HCT116 (cell line): Measurements from ENCODE around the gene ERC1. TPM values are rescaled to one million over a fixed set of nuclear protein-coding genes. Genes with fewer than 3 reads are reported as not detected.
"Not testable (repeated sequence)": the region's sequence is repeated elsewhere in the genome, so short reads cannot be mapped to it uniquely, and the experiment has no call there.

Source experiments
- ATAC-seq: fragments of 200-7000 bp; cut with Tn5 transposase; 2 replicates; pipeline ENCODE4 v1.9.1; 2020; ENCODE audit warnings: mild to moderate bottlenecking, moderate library complexity
- BruUV-seq: library from RNA; stranded (reverse); fragments of 400-500 nt; replicated peaks from 2 replicates; lab custom pipeline; 2021; lab: Mats Ljungman, UMichigan
- CTCF ChIA-PET: fragments of 300-600 bp; sonication (Branson Sonifier 250); formaldehyde crosslinking; loops from one replicate; lab custom pipeline; 2021; ENCODE audit warnings: antibody characterized with exemption; lab: Charles Lee
- POLR2A ChIA-PET: fragments of 300-600, 350-600 bp; sonication (Branson Sonifier 250); formaldehyde crosslinking; loops from one replicate; lab custom pipeline; 2021; ENCODE audit warnings: antibody characterized with exemption; lab: Charles Lee
- RAD21 ChIA-PET, 2 experiments: fragments of 300-600 bp; sonication (Branson Sonifier 250); formaldehyde crosslinking; loops; one replicate each; lab custom pipeline; 2023; ENCODE audit warnings: low total read pairs in 2 of 2; ENCODE audit not compliant: uncharacterized antibody in 2 of 2, unreplicated experiment in 2 of 2, low non-redundant PET in 1 of 2; lab: Charles Lee
- DNase-seq: peaks from one replicate; pipeline ENCODE4 v3.0.0-alpha.2; 2010; ENCODE audit warnings: low read depth, low spot score
- H2AFZ ChIP-seq: fragments of 200-600 bp; shearing (Covaris generic), sonication (generic); 2 replicates; pipeline ENCODE4 v1.6.1; 2017; ENCODE audit warnings: low read depth, mixed run types, mixed read lengths, antibody characterized with exemption, low read length; ENCODE audit not compliant: poor library complexity, severe bottlenecking
- H3K27ac ChIP-seq: 2 replicates; pipeline ENCODE4 v1.5.1; 2012; ENCODE audit warnings: low read depth, low read length
- H3K27me3 ChIP-seq: fragments of 200-600 bp; sonication (generic); 2 replicates; pipeline ENCODE4 v1.6.1; 2016; ENCODE audit warnings: mixed run types, low read length, mixed read lengths; ENCODE audit not compliant: insufficient read depth
- H3K36me3 ChIP-seq, 2 experiments: fragments of 200-500 bp in 1 of 2; fragments of 200-600 bp in 1 of 2; sonication (Bioruptor generic) in 1 of 2; sonication (generic) in 1 of 2; 2 replicates each; pipeline versions ENCODE4 v1.5.1 to v1.6.1; 2014 to 2016; ENCODE audit warnings: low read length in 2 of 2, inconsistent platforms in 1 of 2, mixed read lengths in 1 of 2, mixed run types in 1 of 2; ENCODE audit not compliant: insufficient read depth in 2 of 2, control insufficient read depth in 1 of 2
- H3K4me1 ChIP-seq, 2 experiments: fragments of 200-600 bp in 1 of 2; sonication (generic) in 1 of 2; 2 replicates each; pipeline versions ENCODE4 v1.5.1 to v1.6.1; 2012 to 2017; ENCODE audit warnings: low read length in 2 of 2, inconsistent platforms in 1 of 2, mild to moderate bottlenecking in 1 of 2, mixed read lengths in 1 of 2, mixed run types in 1 of 2, moderate library complexity in 1 of 2; ENCODE audit not compliant: insufficient read depth in 2 of 2, control insufficient read depth in 1 of 2
- H3K4me2 ChIP-seq: fragments of 200-600 bp; sonication (generic); 2 replicates; pipeline ENCODE4 v1.6.1; 2017; ENCODE audit warnings: mixed run types, low read length, mixed read lengths
- H3K4me3 ChIP-seq, 2 experiments: fragments of 200-600 bp in 1 of 2; sonication (generic) in 1 of 2; replicated peaks in 1 of 2; 2 replicates each; pipeline ENCODE4 v1.5.1; 2011 to 2016; ENCODE audit warnings: low read length in 2 of 2, control low read depth in 1 of 2, low read depth in 1 of 2, mild to moderate bottlenecking in 1 of 2, mixed read lengths in 1 of 2, mixed run types in 1 of 2
- H3K79me2 ChIP-seq: fragments of 200-600 bp; sonication (generic); 2 replicates; pipeline ENCODE4 v1.6.1; 2017; ENCODE audit warnings: mild to moderate bottlenecking, mixed run types, low read length, moderate library complexity, mixed read lengths; ENCODE audit not compliant: insufficient read depth
- H3K9ac ChIP-seq: fragments of 200-600 bp; sonication (generic); 2 replicates; pipeline ENCODE4 v1.6.1; 2016; ENCODE audit warnings: low read length, mixed read lengths
- H3K9me2 ChIP-seq: fragments of 200-600 bp; sonication (generic), shearing (Covaris generic); 2 replicates; pipeline ENCODE4 v1.6.1; 2017; ENCODE audit warnings: mixed run types, mild to moderate bottlenecking, moderate library complexity; ENCODE audit not compliant: insufficient read depth
- H3K9me3 ChIP-seq, 2 experiments: fragments of 200-500 bp in 1 of 2; fragments of 200-600 bp in 1 of 2; sonication (Bioruptor generic) in 1 of 2; sonication (generic) in 1 of 2; 2 replicates each; pipeline ENCODE4 v1.6.1; 2014 to 2017; ENCODE audit warnings: low read length in 2 of 2, mixed read lengths in 2 of 2, inconsistent platforms in 1 of 2, low read depth in 1 of 2, mild to moderate bottlenecking in 1 of 2, mixed run types in 1 of 2, moderate library complexity in 1 of 2; ENCODE audit not compliant: control insufficient read depth in 1 of 2, insufficient read depth in 1 of 2
- H4K20me1 ChIP-seq: fragments of 200-600 bp; sonication (generic), shearing (Covaris generic); 2 replicates; pipeline ENCODE4 v1.6.1; 2017; ENCODE audit warnings: mixed run types, mild to moderate bottlenecking, moderate library complexity; ENCODE audit not compliant: insufficient read depth
- CTCF ChIP-seq, 3 experiments: fragments of 200-600 bp in 1 of 3; sonication (generic) in 1 of 3; IDR thresholded peaks in 2 of 3; conservative IDR thresholded peaks in 1 of 3; 2 replicates each; pipeline ENCODE4 v1.5.1; 2012 to 2017; ENCODE audit warnings: low read depth in 2 of 3, low read length in 2 of 3, antibody characterized with exemption in 1 of 3, borderline replicate concordance in 1 of 3, control low read depth in 1 of 3, mild to moderate bottlenecking in 1 of 3, mixed read lengths in 1 of 3, mixed run types in 1 of 3, moderate library complexity in 1 of 3; ENCODE audit not compliant: insufficient read depth in 1 of 3
- ELF1 ChIP-seq: IDR thresholded peaks from 2 replicates; pipeline ENCODE4 v1.6.1; 2012; ENCODE audit warnings: low read depth, borderline replicate concordance
- EZH2 ChIP-seq: fragments of 200-600 bp; sonication (generic); IDR thresholded peaks from 2 replicates; pipeline ENCODE4 v1.6.1; 2017; ENCODE audit warnings: antibody characterized with exemption, mixed run types
- EZH2phosphoT487 ChIP-seq: fragments of 200-600 bp; IDR thresholded peaks from 2 replicates; pipeline ENCODE4 v1.6.1; 2018; ENCODE audit warnings: antibody characterized with exemption, borderline replicate concordance
- POLR2A ChIP-seq: IDR thresholded peaks from 2 replicates; pipeline ENCODE4 v1.7.0; 2011; ENCODE audit warnings: borderline replicate concordance; ENCODE audit not compliant: insufficient read depth, insufficient read length; ENCODE audit errors: extremely low read depth
- POLR2AphosphoS5 ChIP-seq: IDR thresholded peaks from 2 replicates; pipeline ENCODE4 v1.6.1; 2011; ENCODE audit warnings: mild to moderate bottlenecking, low read depth, low read length, moderate library complexity
- RAD21 ChIP-seq: IDR thresholded peaks from 2 replicates; pipeline ENCODE4 v1.6.1; 2012; ENCODE audit warnings: low read depth, mild to moderate bottlenecking
- ZNF274 ChIP-seq: fragments of 200-500 bp; sonication (Bioruptor generic); IDR thresholded peaks from 2 replicates; pipeline ENCODE4 v1.6.1; 2014; ENCODE audit warnings: mild to moderate bottlenecking, low read depth, low read length, inconsistent platforms
- intact Hi-C: fragments of 100-400 bp; cut with micrococcal nuclease; formaldehyde crosslinking; loops from 2 replicates; pipeline ENCODE4 v1.10.0; 2022
- total RNA-seq: library from RNA; stranded (reverse); gene quantifications from one replicate; pipeline ENCODE4 v1.2.1, GENCODE V29; 2021; ENCODE audit not compliant: unreplicated experiment

Gene ERC1
- total RNA-seq, 1 experiment from 2014 or later: 41.9 TPM

GRCh38 chr12:1094714-1095113, 103.7 kb downstream of the ERC1 start:
- H3K4me1 ChIP-seq: no peaks in the 10 kb centered on the region
- H4K20me1 ChIP-seq: peaks cover 4% of the 10 kb centered on the region; the same call in 1 of the 2 replicates
- no peak for ATAC-seq
- H2AFZ ChIP-seq: no peak overlapping the region
- H3K4me3 ChIP-seq: no peak overlapping the region
- RAD21 ChIA-PET: no interaction called here
- POLR2A ChIA-PET: no interaction called here
- TF ChIP-seq ZNF274 (no peak), EZH2 (no peak), POLR2AphosphoS5 (no peak), RAD21 (no peak)
- no peak overlapping the region for H3K4me2 ChIP-seq
- H3K27ac ChIP-seq: no peak overlapping the region
- BruUV-seq: no TSS peak
- no peak overlapping the region for H3K9ac ChIP-seq
- intact Hi-C loops: loop anchor here (5.0 kb wide), 2 partner anchors 277 to 522 kb away; no protein-coding TSS in a partner anchor
- H3K79me2 ChIP-seq: peaks cover 46% of the 10 kb centered on the region
- no peak for DNase-seq
- no peaks in the 10 kb centered on the region for H3K27me3 ChIP-seq
- CTCF ChIA-PET: no interaction called here
- H3K9me2 ChIP-seq: no peaks in the 10 kb centered on the region
- H3K36me3 ChIP-seq: no peaks in the 10 kb centered on the region
- H3K9me3 ChIP-seq: no peaks in the 10 kb centered on the region

GRCh38 chr12:1099158-1099557, 108.1 kb downstream of the ERC1 start:
- H3K36me3 ChIP-seq: no peaks in the 10 kb centered on the region
- no TSS peak for BruUV-seq
- H3K4me1 ChIP-seq: peaks cover 6 to 12% of the 10 kb centered on the region in 2 experiments; a peak in 3 of 4 replicates
- no peak overlapping the region for H3K9ac ChIP-seq
- TF ChIP-seq POLR2AphosphoS5: no peak
- TF ChIP-seq EZH2phosphoT487: no peak
- TF ChIP-seq POLR2A: no peak
- no peak for TF ChIP-seq CTCF (IDR thresholded peaks at IDR 0.05 in 2 of 3, conservative IDR thresholded peaks at IDR 0.05 in 1 of 3; ENCODE audit: borderline replicate concordance in 1 of 3, insufficient read depth in 1 of 3, low read depth in 2 of 3, low read length in 2 of 3)
- TF ChIP-seq ELF1: no peak
- no peak overlapping the region for H3K4me3 ChIP-seq
- CTCF ChIA-PET: no interaction called here
- H3K27me3 ChIP-seq: no peaks in the 10 kb centered on the region
- intact Hi-C loops: loop anchor here (5.0 kb wide), 1 partner anchor 527 kb away; no protein-coding TSS in a partner anchor
- no peak overlapping the region for H3K27ac ChIP-seq
- POLR2A ChIA-PET: no interaction called here
- no peak overlapping the region for H2AFZ ChIP-seq
- H3K9me3 ChIP-seq: no peaks in the 10 kb centered on the region
- DNase-seq: no peak
- no peaks in the 10 kb centered on the region for H4K20me1 ChIP-seq
- no peaks in the 10 kb centered on the region for H3K9me2 ChIP-seq
- H3K79me2 ChIP-seq: peaks cover 50% of the 10 kb centered on the region
- ATAC-seq: no peak
- no peak overlapping the region for H3K4me2 ChIP-seq
- RAD21 ChIA-PET: no interaction called here

- CTCF ChIA-PET, BruUV-seq, DNase-seq, RAD21 ChIA-PET, H2AFZ ChIP-seq, H4K20me1 ChIP-seq, H3K4me2 ChIP-seq, H3K27ac ChIP-seq, H3K27me3 ChIP-seq, H3K36me3 ChIP-seq, ATAC-seq, H3K9me3 ChIP-seq, H3K9me2 ChIP-seq, H3K4me3 ChIP-seq, H3K9ac ChIP-seq: not testable (repeated sequence)
- Histone ChIP-seq H3K79me2 (peaks cover 49% of the 10 kb centered on the region), H3K4me1 (peaks cover 6 to 12% of the 10 kb centered on the region in 2 experiments; a peak in 3 of 4 replicates)
- POLR2A ChIA-PET: interaction anchor here (0.7 kb wide), 1 partner anchor 60 kb away, joined by 3 read pairs; no protein-coding TSS in a partner anchor
- intact Hi-C loops: loop anchor here (5.0 kb wide), 1 partner anchor 527 kb away; no protein-coding TSS in a partner anchor
Observed at GRCh38 chr12:1099618-1100017, 108.6 kb downstream of the ERC1 start.
